NT2/D1 (cell line): ENCODE data around the gene KRTAP10-3.

ENCODE experiments used
- YY1 ChIP-seq: IDR thresholded peaks from 2 replicates; pipeline ENCODE4 v1.6.1; 2011; ENCODE audit not compliant: insufficient read length, insufficient read depth
- ZNF274 ChIP-seq: IDR thresholded peaks from 2 replicates; pipeline ENCODE4 v1.6.1; 2011; ENCODE audit warnings: mild to moderate bottlenecking, low read depth, low read length

GRCh38 chr21:44599264-44600029 is 40.9 kb upstream of the KRTAP10-3 start:
- TF ChIP-seq ZNF274 (no peak), YY1 (no peak)
